HepG2 (cell line): ENCODE results near the gene CYP17A1. TPM values are rescaled to one million over a fixed set of nuclear protein-coding genes. Genes with fewer than 3 reads are reported as not detected.

ENCODE experiments used
- ARHGAP35 ChIP-seq: sonication (generic); formaldehyde crosslinking; IDR thresholded peaks from 2 replicates; pipeline ENCODE4 v1.9.0; 2022; ENCODE audit warnings: mild to moderate bottlenecking, inconsistent platforms, moderate library complexity, missing genetic modification reagents, borderline replicate concordance
- EP300 ChIP-seq, 3 experiments: sonication (generic) in 1 of 3; formaldehyde crosslinking in 1 of 3; IDR thresholded peaks; 2 replicates each; pipeline versions ENCODE4 v1.5.1 to v1.6.1; 2011 to 2020; ENCODE audit warnings: low read depth in 2 of 3, low read length in 2 of 3, borderline replicate concordance in 1 of 3, improper control_type of control experiment in 1 of 3, mild to moderate bottlenecking in 1 of 3, missing genetic modification reagents in 1 of 3, moderate library complexity in 1 of 3
- HMGA1 ChIP-seq: sonication (generic); formaldehyde crosslinking; conservative IDR thresholded peaks from 2 replicates; pipeline ENCODE4 v1.4.0; 2020; ENCODE audit warnings: missing genetic modification reagents
- KDM5A ChIP-seq: fragments of 200-600 bp; sonication (generic); IDR thresholded peaks from 2 replicates; pipeline ENCODE4 v1.7.0; 2018; ENCODE audit warnings: antibody characterized with exemption, mild to moderate bottlenecking, low read length, borderline replicate concordance
- KLF15 ChIP-seq: sonication (generic); formaldehyde crosslinking; IDR thresholded peaks from 2 replicates; pipeline ENCODE4 v1.8.1; 2023; ENCODE audit warnings: borderline replicate concordance, mild to moderate bottlenecking, inconsistent platforms, missing genetic modification reagents, mixed read lengths
- MYC ChIP-seq: sonication (generic); formaldehyde crosslinking; IDR thresholded peaks from 2 replicates; pipeline ENCODE4 v1.9.0; 2021; ENCODE audit warnings: missing genetic modification reagents, borderline replicate concordance
- SP5 ChIP-seq: IDR thresholded peaks from 2 replicates; pipeline ENCODE4 v1.6.1; 2016; ENCODE audit warnings: low read depth, borderline replicate concordance
- ZIK1 ChIP-seq: sonication (generic); formaldehyde crosslinking; IDR thresholded peaks from 2 replicates; pipeline ENCODE4 v1.5.0; 2020; ENCODE audit warnings: mild to moderate bottlenecking, low read depth, missing genetic modification reagents, borderline replicate concordance
- ZNF234 ChIP-seq: sonication (generic); formaldehyde crosslinking; conservative IDR thresholded peaks from 2 replicates; pipeline ENCODE4 v1.5.1; 2020; ENCODE audit warnings: mild to moderate bottlenecking, missing genetic modification reagents
- ZNF878 ChIP-seq: sonication (generic); formaldehyde crosslinking; IDR thresholded peaks from 2 replicates; pipeline ENCODE4 v1.8.1; 2023; ENCODE audit warnings: mild to moderate bottlenecking, missing genetic modification reagents, moderate library complexity
- polyA plus RNA-seq, 8 experiments: library from polyadenylated mRNA; depleted of rRNA in 3 of 8; stranded (reverse) in 7 of 8; unstranded in 1 of 8; fragments of >200 nt; fragmentation: Illumina TruSeq in 4 of 8; extraction: Trizol in 4 of 8; gene quantifications; 2 replicates each; pipeline versions ENCODE4 v1.2.1 to v1.2.3, GENCODE V29; 2011 to 2016; ENCODE audit warnings: low read depth in 4 of 8, missing spikeins in 1 of 8, mixed read lengths in 1 of 8; ENCODE audit not compliant: insufficient read depth in 1 of 8
- total RNA-seq, 5 experiments: library from RNA; depleted of rRNA; stranded (reverse); fragments of >200 nt; fragmentation: Illumina TruSeq; extraction: Trizol; gene quantifications; 2 replicates each; pipeline ENCODE4 v1.2.3, GENCODE V29; 2016; ENCODE audit warnings: low read depth in 1 of 5
- TF ChIP-seq, protein P1 (sequence below): IDR thresholded peaks from 2 replicates; pipeline ENCODE4 v1.6.1; 2012; ENCODE audit warnings: low read length, improper control_type of control experiment
- TF ChIP-seq, protein P2 (sequence below): sonication (generic); formaldehyde crosslinking; IDR thresholded peaks from 2 replicates; pipeline ENCODE4 v1.5.1; 2020; ENCODE audit warnings: mild to moderate bottlenecking, missing genetic modification reagents, moderate library complexity
- TF ChIP-seq, protein P3 (sequence below): sonication (generic); formaldehyde crosslinking; IDR thresholded peaks from 2 replicates; pipeline ENCODE4 v1.4.0; 2020; ENCODE audit warnings: mild to moderate bottlenecking, missing genetic modification reagents, borderline replicate concordance
- TF ChIP-seq, protein P4 (sequence below): sonication (generic); formaldehyde crosslinking; IDR thresholded peaks from 2 replicates; pipeline ENCODE4 v1.8.0; 2022; ENCODE audit warnings: missing genetic modification reagents, mild to moderate bottlenecking, borderline replicate concordance

The CYP17A1 gene
- total and polyA plus RNA-seq, 2 of the 13 experiments (the other 11 are each of a cell fraction or from before 2014, with no cell fraction given): 0.13 to 1.1 TPM

DNA sequence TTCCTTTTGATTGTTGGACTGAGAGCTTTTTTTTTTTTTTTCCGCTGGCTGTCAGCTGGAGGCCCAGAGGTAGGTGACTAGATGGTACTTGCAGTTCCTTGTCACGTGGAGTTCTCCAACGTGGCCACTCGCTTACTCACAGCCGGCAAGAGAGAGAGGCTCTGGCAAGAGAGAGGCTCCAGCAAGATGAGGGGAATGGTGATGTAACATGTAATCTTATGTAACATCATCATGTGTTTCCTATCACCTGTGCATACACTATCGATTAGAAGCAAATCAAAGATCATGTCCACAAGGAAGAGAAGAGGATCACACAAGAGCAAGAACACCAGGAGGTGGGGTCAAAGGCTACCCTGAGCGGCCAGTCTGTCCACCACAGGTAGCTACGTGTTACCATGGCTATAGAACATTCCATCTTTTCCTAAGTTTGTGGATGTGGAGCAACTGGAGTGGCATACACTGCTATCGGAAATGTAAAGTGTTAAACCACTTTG, 12.9 kb upstream of the CYP17A1 start (continued):
- TF ChIP-seq, protein P1, sequence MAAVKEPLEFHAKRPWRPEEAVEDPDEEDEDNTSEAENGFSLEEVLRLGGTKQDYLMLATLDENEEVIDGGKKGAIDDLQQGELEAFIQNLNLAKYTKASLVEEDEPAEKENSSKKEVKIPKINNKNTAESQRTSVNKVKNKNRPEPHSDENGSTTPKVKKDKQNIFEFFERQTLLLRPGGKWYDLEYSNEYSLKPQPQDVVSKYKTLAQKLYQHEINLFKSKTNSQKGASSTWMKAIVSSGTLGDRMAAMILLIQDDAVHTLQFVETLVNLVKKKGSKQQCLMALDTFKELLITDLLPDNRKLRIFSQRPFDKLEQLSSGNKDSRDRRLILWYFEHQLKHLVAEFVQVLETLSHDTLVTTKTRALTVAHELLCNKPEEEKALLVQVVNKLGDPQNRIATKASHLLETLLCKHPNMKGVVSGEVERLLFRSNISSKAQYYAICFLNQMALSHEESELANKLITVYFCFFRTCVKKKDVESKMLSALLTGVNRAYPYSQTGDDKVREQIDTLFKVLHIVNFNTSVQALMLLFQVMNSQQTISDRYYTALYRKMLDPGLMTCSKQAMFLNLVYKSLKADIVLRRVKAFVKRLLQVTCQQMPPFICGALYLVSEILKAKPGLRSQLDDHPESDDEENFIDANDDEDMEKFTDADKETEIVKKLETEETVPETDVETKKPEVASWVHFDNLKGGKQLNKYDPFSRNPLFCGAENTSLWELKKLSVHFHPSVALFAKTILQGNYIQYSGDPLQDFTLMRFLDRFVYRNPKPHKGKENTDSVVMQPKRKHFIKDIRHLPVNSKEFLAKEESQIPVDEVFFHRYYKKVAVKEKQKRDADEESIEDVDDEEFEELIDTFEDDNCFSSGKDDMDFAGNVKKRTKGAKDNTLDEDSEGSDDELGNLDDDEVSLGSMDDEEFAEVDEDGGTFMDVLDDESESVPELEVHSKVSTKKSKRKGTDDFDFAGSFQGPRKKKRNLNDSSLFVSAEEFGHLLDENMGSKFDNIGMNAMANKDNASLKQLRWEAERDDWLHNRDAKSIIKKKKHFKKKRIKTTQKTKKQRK: no peak
- TF ChIP-seq ZNF234 (CRISPR knock-in tag) (no peak), HMGA1 (CRISPR knock-in tag) (no peak), ARHGAP35 (CRISPR knock-in tag) (no peak), SP5 (CRISPR knock-in tag) (peak; percentile 42; the same call in 1 of the 2 replicates), EP300 (IDR thresholded peaks at IDR 0.05; ENCODE audit: low read depth in 2 of 2, low read length in 2 of 2) (peak in 1 of 2 experiments; percentile 75; a peak in 2 of 4 replicates), EP300 (CRISPR knock-in tag; IDR thresholded peaks at IDR 0.05; ENCODE audit: borderline replicate concordance) (peak; percentile 30; the same call in 1 of the 2 replicates), KDM5A (no peak), ZNF878 (CRISPR knock-in tag) (0 out of 2 replicates have a peak, but pooled peaks have one; percentile 41), MYC (CRISPR knock-in tag) (peak; percentile 83), KLF15 (CRISPR knock-in tag) (no peak), ZIK1 (CRISPR knock-in tag) (no peak)
- TF ChIP-seq, protein P2, sequence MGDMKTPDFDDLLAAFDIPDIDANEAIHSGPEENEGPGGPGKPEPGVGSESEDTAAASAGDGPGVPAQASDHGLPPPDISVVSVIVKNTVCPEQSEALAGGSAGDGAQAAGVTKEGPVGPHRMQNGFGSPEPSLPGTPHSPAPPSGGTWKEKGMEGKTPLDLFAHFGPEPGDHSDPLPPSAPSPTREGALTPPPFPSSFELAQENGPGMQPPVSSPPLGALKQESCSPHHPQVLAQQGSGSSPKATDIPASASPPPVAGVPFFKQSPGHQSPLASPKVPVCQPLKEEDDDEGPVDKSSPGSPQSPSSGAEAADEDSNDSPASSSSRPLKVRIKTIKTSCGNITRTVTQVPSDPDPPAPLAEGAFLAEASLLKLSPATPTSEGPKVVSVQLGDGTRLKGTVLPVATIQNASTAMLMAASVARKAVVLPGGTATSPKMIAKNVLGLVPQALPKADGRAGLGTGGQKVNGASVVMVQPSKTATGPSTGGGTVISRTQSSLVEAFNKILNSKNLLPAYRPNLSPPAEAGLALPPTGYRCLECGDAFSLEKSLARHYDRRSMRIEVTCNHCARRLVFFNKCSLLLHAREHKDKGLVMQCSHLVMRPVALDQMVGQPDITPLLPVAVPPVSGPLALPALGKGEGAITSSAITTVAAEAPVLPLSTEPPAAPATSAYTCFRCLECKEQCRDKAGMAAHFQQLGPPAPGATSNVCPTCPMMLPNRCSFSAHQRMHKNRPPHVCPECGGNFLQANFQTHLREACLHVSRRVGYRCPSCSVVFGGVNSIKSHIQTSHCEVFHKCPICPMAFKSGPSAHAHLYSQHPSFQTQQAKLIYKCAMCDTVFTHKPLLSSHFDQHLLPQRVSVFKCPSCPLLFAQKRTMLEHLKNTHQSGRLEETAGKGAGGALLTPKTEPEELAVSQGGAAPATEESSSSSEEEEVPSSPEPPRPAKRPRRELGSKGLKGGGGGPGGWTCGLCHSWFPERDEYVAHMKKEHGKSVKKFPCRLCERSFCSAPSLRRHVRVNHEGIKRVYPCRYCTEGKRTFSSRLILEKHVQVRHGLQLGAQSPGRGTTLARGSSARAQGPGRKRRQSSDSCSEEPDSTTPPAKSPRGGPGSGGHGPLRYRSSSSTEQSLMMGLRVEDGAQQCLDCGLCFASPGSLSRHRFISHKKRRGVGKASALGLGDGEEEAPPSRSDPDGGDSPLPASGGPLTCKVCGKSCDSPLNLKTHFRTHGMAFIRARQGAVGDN (CRISPR knock-in tag): peak; percentile 14; the same call in 1 of the 2 replicates
- TF ChIP-seq, protein P3, sequence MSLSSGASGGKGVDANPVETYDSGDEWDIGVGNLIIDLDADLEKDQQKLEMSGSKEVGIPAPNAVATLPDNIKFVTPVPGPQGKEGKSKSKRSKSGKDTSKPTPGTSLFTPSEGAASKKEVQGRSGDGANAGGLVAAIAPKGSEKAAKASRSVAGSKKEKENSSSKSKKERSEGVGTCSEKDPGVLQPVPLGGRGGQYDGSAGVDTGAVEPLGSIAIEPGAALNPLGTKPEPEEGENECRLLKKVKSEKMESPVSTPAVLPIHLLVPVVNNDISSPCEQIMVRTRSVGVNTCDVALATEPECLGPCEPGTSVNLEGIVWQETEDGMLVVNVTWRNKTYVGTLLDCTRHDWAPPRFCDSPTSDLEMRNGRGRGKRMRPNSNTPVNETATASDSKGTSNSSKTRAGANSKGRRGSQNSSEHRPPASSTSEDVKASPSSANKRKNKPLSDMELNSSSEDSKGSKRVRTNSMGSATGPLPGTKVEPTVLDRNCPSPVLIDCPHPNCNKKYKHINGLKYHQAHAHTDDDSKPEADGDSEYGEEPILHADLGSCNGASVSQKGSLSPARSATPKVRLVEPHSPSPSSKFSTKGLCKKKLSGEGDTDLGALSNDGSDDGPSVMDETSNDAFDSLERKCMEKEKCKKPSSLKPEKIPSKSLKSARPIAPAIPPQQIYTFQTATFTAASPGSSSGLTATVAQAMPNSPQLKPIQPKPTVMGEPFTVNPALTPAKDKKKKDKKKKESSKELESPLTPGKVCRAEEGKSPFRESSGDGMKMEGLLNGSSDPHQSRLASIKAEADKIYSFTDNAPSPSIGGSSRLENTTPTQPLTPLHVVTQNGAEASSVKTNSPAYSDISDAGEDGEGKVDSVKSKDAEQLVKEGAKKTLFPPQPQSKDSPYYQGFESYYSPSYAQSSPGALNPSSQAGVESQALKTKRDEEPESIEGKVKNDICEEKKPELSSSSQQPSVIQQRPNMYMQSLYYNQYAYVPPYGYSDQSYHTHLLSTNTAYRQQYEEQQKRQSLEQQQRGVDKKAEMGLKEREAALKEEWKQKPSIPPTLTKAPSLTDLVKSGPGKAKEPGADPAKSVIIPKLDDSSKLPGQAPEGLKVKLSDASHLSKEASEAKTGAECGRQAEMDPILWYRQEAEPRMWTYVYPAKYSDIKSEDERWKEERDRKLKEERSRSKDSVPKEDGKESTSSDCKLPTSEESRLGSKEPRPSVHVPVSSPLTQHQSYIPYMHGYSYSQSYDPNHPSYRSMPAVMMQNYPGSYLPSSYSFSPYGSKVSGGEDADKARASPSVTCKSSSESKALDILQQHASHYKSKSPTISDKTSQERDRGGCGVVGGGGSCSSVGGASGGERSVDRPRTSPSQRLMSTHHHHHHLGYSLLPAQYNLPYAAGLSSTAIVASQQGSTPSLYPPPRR (CRISPR knock-in tag): peak; percentile 84; the same call in 1 of the 2 replicates
- TF ChIP-seq, protein P4, sequence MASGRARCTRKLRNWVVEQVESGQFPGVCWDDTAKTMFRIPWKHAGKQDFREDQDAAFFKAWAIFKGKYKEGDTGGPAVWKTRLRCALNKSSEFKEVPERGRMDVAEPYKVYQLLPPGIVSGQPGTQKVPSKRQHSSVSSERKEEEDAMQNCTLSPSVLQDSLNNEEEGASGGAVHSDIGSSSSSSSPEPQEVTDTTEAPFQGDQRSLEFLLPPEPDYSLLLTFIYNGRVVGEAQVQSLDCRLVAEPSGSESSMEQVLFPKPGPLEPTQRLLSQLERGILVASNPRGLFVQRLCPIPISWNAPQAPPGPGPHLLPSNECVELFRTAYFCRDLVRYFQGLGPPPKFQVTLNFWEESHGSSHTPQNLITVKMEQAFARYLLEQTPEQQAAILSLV (CRISPR knock-in tag): no peak
